CD4-positive, alpha-beta T cell treated with Interleukin-15 for 1 hour (primary cell): ENCODE measurements around the gene XRN1.
A peak's percentile ranks its signal among the peaks of the same experiment; 100 is the strongest.
"Not testable (repeated sequence)": the region's sequence is repeated elsewhere in the genome, so short reads cannot be mapped to it uniquely, and the experiment has no call there.

Experiments used
- DNase-seq: peaks from one replicate; pipeline ENCODE4 v3.0.0-alpha.2; 2020

Gene XRN1

GRCh38 chr3:142447852-142448823 is at the start of gene XRN1:
XRN1 (minus strand) TSS chr3:142448037; CDS start chr3:142447944, 93 bp downstream.
- DNase-seq, result peak; percentile 94

- no peak for DNase-seq
Measured at GRCh38 chr3:142495103-142495502, 47.3 kb upstream of the XRN1 start.

- DNase-seq, result no peak
Measured at GRCh38 chr3:142492184-142492583, 44.3 kb upstream of the XRN1 start.

- DNase-seq, result no peak
Measured at GRCh38 chr3:142489572-142490323, 41.9 kb upstream of the XRN1 start.

GRCh38 chr3:142484912-142485435 is 37.1 kb upstream of the XRN1 start:
- no peak for DNase-seq

- DNase-seq, result no peak
Measured at GRCh38 chr3:142481196-142481595, 33.4 kb upstream of the XRN1 start.

- no peak for DNase-seq
Measured at GRCh38 chr3:142470826-142471225, 23.0 kb upstream of the XRN1 start.

- no peak for DNase-seq
Measured at GRCh38 chr3:142468456-142468855, 20.6 kb upstream of the XRN1 start.

- DNase-seq, result no peak
Measured at GRCh38 chr3:142467768-142468167, 19.9 kb upstream of the XRN1 start.

GRCh38 chr3:142460689-142461088 is 12.9 kb upstream of the XRN1 start:
- no peak for DNase-seq

GRCh38 chr3:142459929-142460328 is 12.1 kb upstream of the XRN1 start:
- no peak for DNase-seq

GRCh38 chr3:142459096-142459495 is 11.3 kb upstream of the XRN1 start:
- no peak for DNase-seq

- DNase-seq, result no peak
Measured at GRCh38 chr3:142450881-142451280, 3.0 kb upstream of the XRN1 start.

- DNase-seq, result no peak
Measured at GRCh38 chr3:142450189-142450588, 2.4 kb upstream of the XRN1 start.

- peak; percentile 50 for DNase-seq
Measured at GRCh38 chr3:142447301-142447851, 461 bp downstream of the XRN1 start.

- DNase-seq, result no peak
Measured at GRCh38 chr3:142445816-142446254, 2.0 kb downstream of the XRN1 start.

GRCh38 chr3:142444343-142444742 is 3.5 kb downstream of the XRN1 start:
- no peak for DNase-seq

GRCh38 chr3:142443060-142443459 is 4.8 kb downstream of the XRN1 start:
- DNase-seq, result not testable (repeated sequence)

- not testable (repeated sequence) for DNase-seq
Measured at GRCh38 chr3:142439499-142440220, 8.2 kb downstream of the XRN1 start.

GRCh38 chr3:142438096-142438495 is 9.7 kb downstream of the XRN1 start:
- not testable (repeated sequence) for DNase-seq

- DNase-seq, result no peak
Measured at GRCh38 chr3:142436951-142437585, 10.8 kb downstream of the XRN1 start.

GRCh38 chr3:142434503-142434902 is 13.3 kb downstream of the XRN1 start:
- DNase-seq, result no peak
